K562 (cell line): Measurements from ENCODE around the gene IGSF23. TPM values are rescaled to one million over a fixed set of nuclear protein-coding genes. Genes with fewer than 3 reads are reported as not detected.

ENCODE experiments used
- EHMT2 ChIP-seq: fragments of 450-650 bp; IDR thresholded peaks from 2 replicates; pipeline ENCODE4 v1.6.1; 2018; ENCODE audit warnings: antibody characterized with exemption
- MLLT1 ChIP-seq, 2 experiments: fragments of 450-650 bp; IDR thresholded peaks; 2 replicates each; pipeline ENCODE4 v1.6.1; 2016
- PHB2 ChIP-seq: fragments of 450-650 bp; IDR thresholded peaks from 2 replicates; pipeline ENCODE4 v1.6.1; 2017; ENCODE audit warnings: low read depth
- TAF7 ChIP-seq: fragments of 450-650 bp; IDR thresholded peaks from 2 replicates; pipeline ENCODE4 v1.6.1; 2016; ENCODE audit warnings: missing genetic modification characterization, missing compliant biosample characterization
- ZBTB40 ChIP-seq, 2 experiments: fragments of 450-650 bp in 1 of 2; sonication (generic) in 1 of 2; formaldehyde crosslinking in 1 of 2; IDR thresholded peaks; 2 replicates each; pipeline versions ENCODE4 v1.7.1 to v1.9.0; 2016 to 2022; ENCODE audit warnings: inconsistent platforms in 1 of 2, mild to moderate bottlenecking in 1 of 2, missing genetic modification reagents in 1 of 2
- ZFP91 ChIP-seq: sonication (generic); formaldehyde crosslinking; IDR thresholded peaks from 2 replicates; pipeline ENCODE4 v1.8.0; 2022; ENCODE audit warnings: mild to moderate bottlenecking, missing genetic modification reagents
- polyA plus RNA-seq, 8 experiments: library from polyadenylated mRNA; depleted of rRNA in 4 of 8; stranded (reverse) in 5 of 8; unstranded in 3 of 8; fragments of >200 nt; fragmentation: Nextera tagmentation in 2 of 8; fragmentation: Illumina TruSeq in 1 of 8; extraction: Ambion mirVana in 2 of 8; extraction: Trizol in 1 of 8; gene quantifications; 2 replicates each; pipeline versions ENCODE4 v1.2.1 to v1.2.3, GENCODE V29; 2011 to 2014; ENCODE audit warnings: inconsistent platforms in 1 of 8, missing spikeins in 1 of 8
- total RNA-seq, 7 experiments: library from RNA; depleted of rRNA in 6 of 7; stranded (reverse); fragments of >200 nt in 6 of 7; fragmentation: Illumina TruSeq in 2 of 7; extraction: Trizol in 2 of 7; gene quantifications; 2 replicates each; pipeline versions ENCODE4 v1.2.1 to v1.2.3, GENCODE V29; 2011 to 2021; ENCODE audit warnings: low replicate concordance in 1 of 7

Gene IGSF23
- total and polyA plus RNA-seq, 9 of the 15 experiments (the other 6 are each of a cell fraction or from before 2014, with no cell fraction given), result not detected

- peak; percentile 40; the same call in 1 of the 2 replicates for TF ChIP-seq ZBTB40 (IDR thresholded peaks at IDR 0.05)
- no peak for TF ChIP-seq ZBTB40 (CRISPR knock-in tag; IDR thresholded peaks at IDR 0.05)
- 0 out of 2 replicates have a peak, but pooled peaks have one; percentile 55 for TF ChIP-seq EHMT2
- TF ChIP-seq MLLT1 (IDR thresholded peaks at IDR 0.05), result peak in 1 of 2 experiments; percentile 67; a peak in 1 of 4 replicates
- no peak for TF ChIP-seq ZFP91
- TF ChIP-seq PHB2, result peak; percentile 64; the same call in 1 of the 2 replicates
- 0 out of 2 replicates have a peak, but pooled peaks have one; percentile 20 for TF ChIP-seq TAF7 (tag)
Observed at GRCh38 chr19:44582581-44583265, 30.6 kb upstream of the IGSF23 start (continued).
